Smooth muscle cell (in vitro differentiated cells): ENCODE measurements around the gene ZNF74. TPM values are rescaled to one million over a fixed set of nuclear protein-coding genes. Genes with fewer than 3 reads are reported as not detected.

Experiments used
- DNase-seq: peaks from one replicate; lab custom pipeline; 2025; ENCODE audit not compliant: unreplicated experiment; lab: John Stamatoyannopoulos, UW
- H2AFZ ChIP-seq: fragments of 200-600 bp; sonication (generic); 2 replicates; pipeline ENCODE4 v1.6.0; 2016; ENCODE audit warnings: antibody characterized with exemption, low read depth, mild to moderate bottlenecking
- H3F3A ChIP-seq: fragments of 200-600 bp; sonication (generic); 2 replicates; pipeline ENCODE4 v1.6.0; 2017; ENCODE audit warnings: antibody characterized with exemption, low read depth
- H3K27ac ChIP-seq: fragments of 200-600 bp; sonication (generic); 2 replicates; pipeline ENCODE4 v1.5.1; 2016; ENCODE audit warnings: low read depth, mild to moderate bottlenecking
- H3K27me3 ChIP-seq: fragments of 200-600 bp; sonication (generic); 2 replicates; pipeline ENCODE4 v1.6.1; 2016; ENCODE audit warnings: low read depth, mild to moderate bottlenecking
- H3K36me3 ChIP-seq: fragments of 200-600 bp; sonication (generic); 2 replicates; pipeline ENCODE4 v1.5.1; 2016; ENCODE audit warnings: low read depth
- H3K4me1 ChIP-seq: fragments of 200-600 bp; sonication (generic); 2 replicates; pipeline ENCODE4 v1.5.1; 2016; ENCODE audit warnings: low read depth
- H3K4me2 ChIP-seq: fragments of 200-600 bp; sonication (generic); 2 replicates; pipeline ENCODE4 v1.6.0; 2016; ENCODE audit warnings: mild to moderate bottlenecking
- H3K4me3 ChIP-seq: fragments of 200-600 bp; sonication (generic); 2 replicates; pipeline ENCODE4 v1.5.1; 2016; ENCODE audit warnings: mild to moderate bottlenecking
- H3K79me2 ChIP-seq: fragments of 200-600 bp; sonication (generic); 2 replicates; pipeline ENCODE4 v1.6.0; 2016; ENCODE audit warnings: low read depth, mild to moderate bottlenecking
- H3K9ac ChIP-seq: fragments of 200-600 bp; sonication (generic); 2 replicates; pipeline ENCODE4 v1.6.0; 2016; ENCODE audit warnings: low read depth
- H3K9me3 ChIP-seq: fragments of 200-600 bp; sonication (generic); replicated peaks from 2 replicates; pipeline ENCODE4 v1.5.1; 2016; ENCODE audit warnings: low read depth
- H4K20me1 ChIP-seq: fragments of 200-600 bp; sonication (generic); 2 replicates; pipeline ENCODE4 v1.6.0; 2016; ENCODE audit warnings: low read depth
- CTCF ChIP-seq: fragments of 200-600 bp; sonication (generic); IDR thresholded peaks from 2 replicates; pipeline ENCODE4 v1.5.1; 2017; ENCODE audit warnings: borderline replicate concordance, mild to moderate bottlenecking, antibody characterized with exemption; ENCODE audit not compliant: insufficient read depth, poor library complexity, severe bottlenecking
- WGBS: methylation state at CpG from one replicate; pipeline ENCODE4 v1.1.7; 2016; ENCODE audit warnings: low lambda C conversion rate; 5-methylcytosine and 5-hydroxymethylcytosine counted together
- polyA plus RNA-seq: library from polyadenylated mRNA; unstranded; fragments of >200 nt; fragmentation: Nextera tagmentation; extraction: Ambion mirVana; gene quantifications from 2 replicates; pipeline ENCODE4 v1.2.1, GENCODE V29; 2016
- total RNA-seq: library from RNA; depleted of rRNA; stranded (reverse); fragments of >200 nt; gene quantifications from 2 replicates; pipeline ENCODE4 v1.2.3, GENCODE V29; 2014

The ZNF74 gene
- total and polyA plus RNA-seq, 2 experiments from 2014 or later: 11.8 to 14.3 TPM

- Histone ChIP-seq H3K27me3 (no peaks in the 10 kb centered on the region), H3K4me2 (no peak overlapping the region), H3K36me3 (no peaks in the 10 kb centered on the region)
Measured at GRCh38 chr22:20427945-20428417, 34.0 kb downstream of the ZNF74 start.

GRCh38 chr22:20428496-20429253, 34.7 kb downstream of the ZNF74 start:
- Histone ChIP-seq H3K36me3 (no peaks in the 10 kb centered on the region), H3K4me3 (no peak overlapping the region), H3F3A (no peaks in the 10 kb centered on the region), H3K9me3 (no peaks in the 10 kb centered on the region), H3K4me1 (no peaks in the 10 kb centered on the region), H3K9ac (no peak overlapping the region), H3K4me2 (no peak overlapping the region), H4K20me1 (peaks cover 66% of the 10 kb centered on the region), H3K27ac (no peak overlapping the region), H3K79me2 (peaks cover 13% of the 10 kb centered on the region), H3K27me3 (no peaks in the 10 kb centered on the region), H2AFZ (no peak overlapping the region)
- no peak for TF ChIP-seq CTCF
- WGBS: 91% methylated on average over 20 of the region's 23 CpGs
- DNase-seq: no peak

More at GRCh38 chr22:20427945-20428417, 34.0 kb downstream of the ZNF74 start:
- DNase-seq: no peak
- 100% methylated on average over 4 of the region's 4 CpGs for WGBS
- H2AFZ ChIP-seq: no peak overlapping the region
- TF ChIP-seq CTCF: no peak
- no peak overlapping the region for H3K9ac ChIP-seq
- H3K4me3 ChIP-seq: no peak overlapping the region
- no peak overlapping the region for H3K27ac ChIP-seq
- H3K9me3 ChIP-seq: no peaks in the 10 kb centered on the region
- peaks cover 59% of the 10 kb centered on the region for H4K20me1 ChIP-seq
- no peaks in the 10 kb centered on the region for H3K4me1 ChIP-seq
- H3F3A ChIP-seq: no peaks in the 10 kb centered on the region
- peaks cover 11% of the 10 kb centered on the region for H3K79me2 ChIP-seq

GRCh38 chr22:20429254-20430100, 35.5 kb downstream of the ZNF74 start:
- DNase-seq: no peak
- H3K27me3 ChIP-seq: no peaks in the 10 kb centered on the region
- H3K4me3 ChIP-seq: no peak overlapping the region
- no peak for TF ChIP-seq CTCF
- H3K9me3 ChIP-seq: no peaks in the 10 kb centered on the region
- H3F3A ChIP-seq: peaks cover 4% of the 10 kb centered on the region
- H3K79me2 ChIP-seq: peaks cover 21% of the 10 kb centered on the region
- no peaks in the 10 kb centered on the region for H3K36me3 ChIP-seq
- H3K4me1 ChIP-seq: no peaks in the 10 kb centered on the region
- 80% methylated on average over 55 of the region's 75 CpGs for whole genome bisulfite sequencing
- H3K27ac ChIP-seq: no peak overlapping the region
- no peak overlapping the region for H2AFZ ChIP-seq
- H3K9ac ChIP-seq: no peak overlapping the region
- peaks cover 74% of the 10 kb centered on the region for H4K20me1 ChIP-seq
- H3K4me2 ChIP-seq: no peak overlapping the region
